Activated CD8-positive, alpha-beta memory T cell treated with anti-CD3 and anti-CD28 coated beads, Interleukin-2, amount 50 U/mL, for 24 hours (primary cell): Measurements from ENCODE around the gene IGFL2.
"Not testable (repeated sequence)": the region's sequence is repeated elsewhere in the genome, so short reads cannot be mapped to it uniquely, and the experiment has no call there.

Experiments used
- DNase-seq: peaks from one replicate; pipeline ENCODE4 v3.0.0-alpha.2; 2020; ENCODE audit errors: extremely low read depth

Gene IGFL2

GRCh38 chr19:46189971-46190888 is 42.2 kb downstream of the IGFL2 start:
- no peak for DNase-seq

- no peak for DNase-seq
Measured at GRCh38 chr19:46191356-46191755, 43.3 kb downstream of the IGFL2 start.

GRCh38 chr19:46191972-46192371 is 43.9 kb downstream of the IGFL2 start:
- no peak for DNase-seq

GRCh38 chr19:46192626-46192991 is 44.6 kb downstream of the IGFL2 start:
- DNase-seq, result not testable (repeated sequence)

GRCh38 chr19:46192992-46193650 is 45.1 kb downstream of the IGFL2 start:
- DNase-seq, result no peak

GRCh38 chr19:46193678-46194077 is 45.6 kb downstream of the IGFL2 start:
- no peak for DNase-seq

GRCh38 chr19:46195104-46195503 is 47.1 kb downstream of the IGFL2 start:
- no peak for DNase-seq

GRCh38 chr19:46195919-46196318 is 47.9 kb downstream of the IGFL2 start:
- DNase-seq, result not testable (repeated sequence)

- no peak for DNase-seq
Measured at GRCh38 chr19:46196410-46197124, 48.5 kb downstream of the IGFL2 start.

GRCh38 chr19:46197314-46198070 is 49.5 kb downstream of the IGFL2 start:
- no peak for DNase-seq

- no peak for DNase-seq
Measured at GRCh38 chr19:46198756-46199155, 50.7 kb downstream of the IGFL2 start.

GRCh38 chr19:46201454-46202310 is 53.6 kb downstream of the IGFL2 start:
- DNase-seq, result no peak

GRCh38 chr19:46202426-46202825 is 54.4 kb downstream of the IGFL2 start:
- no peak for DNase-seq

GRCh38 chr19:46202872-46203860 is 55.1 kb downstream of the IGFL2 start:
- no peak for DNase-seq

- DNase-seq, result no peak
Measured at GRCh38 chr19:46204008-46204407, 56.0 kb downstream of the IGFL2 start.

- no peak for DNase-seq
Measured at GRCh38 chr19:46205183-46205984, 57.3 kb downstream of the IGFL2 start.

GRCh38 chr19:46206176-46206575 is 58.1 kb downstream of the IGFL2 start:
- DNase-seq, result no peak

- DNase-seq, result no peak
Measured at GRCh38 chr19:46206682-46207081, 58.6 kb downstream of the IGFL2 start.

- DNase-seq, result not testable (repeated sequence)
Measured at GRCh38 chr19:46207858-46208257, 59.8 kb downstream of the IGFL2 start.
